ENCODE data around the gene JPH2. TPM values are rescaled to one million over a fixed set of nuclear protein-coding genes. Genes with fewer than 3 reads are reported as not detected.

JPH2 gene
- total RNA-seq, 2 donors from 2014 or later: 0.09 to 0.42 TPM

GRCh38 chr20:44219791-44220190, 32.8 kb upstream of the JPH2 start:
- Mint-ChIP-seq H3K36me3 (ENCODE audit: low read depth) (peaks cover 5% of the 10 kb centered on the region), H3K9me3 (no peaks in the 10 kb centered on the region), H3K4me1 (peaks cover 34% of the 10 kb centered on the region), H3K4me3 (peak overlapping the region; percentile 75), H3K27me3 (no peaks in the 10 kb centered on the region), H3K27ac (peak overlapping the region; percentile 55)
- ATAC-seq (replicated peaks): no peak

- H3K9me3 Mint-ChIP-seq: no peaks in the 10 kb centered on the region
- peak overlapping the region; percentile 55 for H3K27ac Mint-ChIP-seq
- H3K4me1 Mint-ChIP-seq: peaks cover 34% of the 10 kb centered on the region
- H3K4me3 Mint-ChIP-seq: peak overlapping the region; percentile 75
- H3K36me3 Mint-ChIP-seq (ENCODE audit: low read depth): peaks cover 5% of the 10 kb centered on the region
- peak; percentile 4 for ATAC-seq (replicated peaks)
- H3K27me3 Mint-ChIP-seq: no peaks in the 10 kb centered on the region
Measured at GRCh38 chr20:44219170-44219730, 32.3 kb upstream of the JPH2 start.

GRCh38 chr20:44218446-44218845, 31.5 kb upstream of the JPH2 start:
- Mint-ChIP-seq H3K27me3 (no peaks in the 10 kb centered on the region), H3K9me3 (no peaks in the 10 kb centered on the region), H3K27ac (peak overlapping the region; percentile 83), H3K4me3 (peak overlapping the region; percentile 75), H3K36me3 (ENCODE audit: low read depth) (peaks cover 5% of the 10 kb centered on the region), H3K4me1 (peaks cover 34% of the 10 kb centered on the region)
- peak; percentile 62 for ATAC-seq (replicated peaks)

- peaks cover 5% of the 10 kb centered on the region for H3K36me3 Mint-ChIP-seq (ENCODE audit: low read depth)
- peak; percentile 82 for ATAC-seq (replicated peaks)
- no peaks in the 10 kb centered on the region for H3K9me3 Mint-ChIP-seq
- no peaks in the 10 kb centered on the region for H3K27me3 Mint-ChIP-seq
- H3K4me3 Mint-ChIP-seq: peak overlapping the region; percentile 75
- H3K4me1 Mint-ChIP-seq: peaks cover 34% of the 10 kb centered on the region
- peak overlapping the region; percentile 83 for H3K27ac Mint-ChIP-seq
Measured at GRCh38 chr20:44217342-44218092, 30.5 kb upstream of the JPH2 start.

- no peak for ATAC-seq (replicated peaks)
- H3K36me3 Mint-ChIP-seq (ENCODE audit: low read depth): peaks cover 14% of the 10 kb centered on the region
- no peak overlapping the region for H3K4me3 Mint-ChIP-seq
- no peaks in the 10 kb centered on the region for H3K9me3 Mint-ChIP-seq
- H3K27ac Mint-ChIP-seq: peak overlapping the region; percentile 38
- H3K27me3 Mint-ChIP-seq: no peaks in the 10 kb centered on the region
- peaks cover 40% of the 10 kb centered on the region for H3K4me1 Mint-ChIP-seq
Measured at GRCh38 chr20:44215125-44215524, 28.1 kb upstream of the JPH2 start.

GRCh38 chr20:44212792-44213191, 25.8 kb upstream of the JPH2 start:
- H3K36me3 Mint-ChIP-seq (ENCODE audit: low read depth): peaks cover 33% of the 10 kb centered on the region

GRCh38 chr20:44211177-44212039, 24.4 kb upstream of the JPH2 start:
- Mint-ChIP-seq H3K27me3 (no peaks in the 10 kb centered on the region), H3K27ac (peak overlapping the region; percentile 94), H3K4me3 (peak overlapping the region; percentile 90), H3K9me3 (no peaks in the 10 kb centered on the region), H3K4me1 (peaks cover 38% of the 10 kb centered on the region), H3K36me3 (ENCODE audit: low read depth) (peaks cover 47% of the 10 kb centered on the region)
- ATAC-seq (replicated peaks): no peak

More at GRCh38 chr20:44212792-44213191, 25.8 kb upstream of the JPH2 start:
- H3K27ac Mint-ChIP-seq: no peak overlapping the region
- H3K4me3 Mint-ChIP-seq: peak overlapping the region; percentile 90
- H3K9me3 Mint-ChIP-seq: no peaks in the 10 kb centered on the region
- H3K27me3 Mint-ChIP-seq: no peaks in the 10 kb centered on the region
- no peak for ATAC-seq (replicated peaks)
- H3K4me1 Mint-ChIP-seq: peaks cover 36% of the 10 kb centered on the region

GRCh38 chr20:44210406-44211176, 23.6 kb upstream of the JPH2 start, which contains the start of gene OSER1:
Gene OSER1, minus strand, starts transcription at chr20:44210771. Its CDS starts 3,814 bp downstream, at chr20:44206957.
- peak; percentile 91 for ATAC-seq (replicated peaks)
- Mint-ChIP-seq H3K27ac (peak within 1 kb of the TSS; percentile 94), H3K4me3 (peak within 1 kb of the TSS; percentile 90), H3K9me3 (no peaks in the 10 kb centered on the region), H3K4me1 (peaks cover 41% of the 10 kb centered on the region), H3K36me3 (ENCODE audit: low read depth) (peaks cover 55% of the 10 kb centered on the region), H3K27me3 (no peaks in the 10 kb centered on the region)

- H3K27me3 Mint-ChIP-seq: no peaks in the 10 kb centered on the region
- H3K27ac Mint-ChIP-seq: peak overlapping the region; percentile 94
- H3K4me1 Mint-ChIP-seq: peaks cover 36% of the 10 kb centered on the region
- H3K36me3 Mint-ChIP-seq (ENCODE audit: low read depth): peaks cover 58% of the 10 kb centered on the region
- H3K9me3 Mint-ChIP-seq: no peaks in the 10 kb centered on the region
- no peak for ATAC-seq (replicated peaks)
- peak overlapping the region; percentile 90 for H3K4me3 Mint-ChIP-seq
Measured at GRCh38 chr20:44209686-44210405, 22.9 kb upstream of the JPH2 start.

- H3K4me3 Mint-ChIP-seq: peak overlapping the region; percentile 90
- H3K36me3 Mint-ChIP-seq (ENCODE audit: low read depth): peaks cover 69% of the 10 kb centered on the region
- H3K4me1 Mint-ChIP-seq: peaks cover 35% of the 10 kb centered on the region
- no peak for ATAC-seq (replicated peaks)
- no peaks in the 10 kb centered on the region for H3K9me3 Mint-ChIP-seq
- H3K27ac Mint-ChIP-seq: peak overlapping the region; percentile 94
- no peaks in the 10 kb centered on the region for H3K27me3 Mint-ChIP-seq
Measured at GRCh38 chr20:44208770-44209169, 21.8 kb upstream of the JPH2 start.

- peaks cover 35% of the 10 kb centered on the region for H3K4me1 Mint-ChIP-seq
- no peak for ATAC-seq (replicated peaks)
- H3K27me3 Mint-ChIP-seq: no peaks in the 10 kb centered on the region
- peaks cover 75% of the 10 kb centered on the region for H3K36me3 Mint-ChIP-seq (ENCODE audit: low read depth)
- peak overlapping the region; percentile 90 for H3K4me3 Mint-ChIP-seq
- peak overlapping the region; percentile 94 for H3K27ac Mint-ChIP-seq
- no peaks in the 10 kb centered on the region for H3K9me3 Mint-ChIP-seq
Measured at GRCh38 chr20:44208165-44208564, 21.2 kb upstream of the JPH2 start.

- Mint-ChIP-seq H3K36me3 (ENCODE audit: low read depth) (peaks cover 84% of the 10 kb centered on the region), H3K9me3 (no peaks in the 10 kb centered on the region), H3K27ac (peak overlapping the region; percentile 28), H3K27me3 (no peaks in the 10 kb centered on the region), H3K4me3 (peak overlapping the region; percentile 90), H3K4me1 (peaks cover 35% of the 10 kb centered on the region)
- no peak for ATAC-seq (replicated peaks)
Measured at GRCh38 chr20:44207126-44207723, 20.2 kb upstream of the JPH2 start.

GRCh38 chr20:44206132-44206531, 19.1 kb upstream of the JPH2 start:
- H3K4me1 Mint-ChIP-seq: peaks cover 34% of the 10 kb centered on the region
- no peak for ATAC-seq (replicated peaks)
- H3K27me3 Mint-ChIP-seq: no peaks in the 10 kb centered on the region
- no peak overlapping the region for H3K4me3 Mint-ChIP-seq
- H3K36me3 Mint-ChIP-seq (ENCODE audit: low read depth): peaks cover 95% of the 10 kb centered on the region
- peak overlapping the region; percentile 56 for H3K27ac Mint-ChIP-seq
- H3K9me3 Mint-ChIP-seq: no peaks in the 10 kb centered on the region

Data from activated T-helper 17 cell treated with anti-CD3 and anti-CD28 coated beads, Interleukin-2, amount 50 U/mL, for 72 hours (primary cell).